Measurements from ENCODE around the gene RIPK4. TPM values are rescaled to one million over a fixed set of nuclear protein-coding genes. Genes with fewer than 3 reads are reported as not detected.

RIPK4 gene
- total RNA-seq, 1 donor from 2014 or later, result not detected

Other genes with a start within 250 kb of the RIPK4 start
- gene PRDM15, start 112.3 kb upstream of the RIPK4 start, total RNA-seq, result 16.2 and 18.2 TPM in 2 replicates
- gene C2CD2, start 187.0 kb upstream of the RIPK4 start, total RNA-seq, result 8.6 and 11.1 TPM in 2 replicates
- gene ZBTB21, start 243.3 kb upstream of the RIPK4 start, total RNA-seq, result 24.5 and 25.7 TPM in 2 replicates